Measurements from ENCODE around the gene CTBP2.
"Not testable (repeated sequence)": the region's sequence is repeated elsewhere in the genome, so short reads cannot be mapped to it uniquely, and the experiment has no call there.

Gene CTBP2

GRCh38 chr10:124990671-124991625 lies 169.4 kb downstream of the CTBP2 start:
- DNase-seq = no peak

GRCh38 chr10:124989526-124989925 lies 170.8 kb downstream of the CTBP2 start:
- no peak for DNase-seq

- not testable (repeated sequence) for DNase-seq
Measured at GRCh38 chr10:124988753-124989152, 171.6 kb downstream of the CTBP2 start.

GRCh38 chr10:124987788-124988187 lies 172.6 kb downstream of the CTBP2 start:
- DNase-seq = no peak

DNA sequence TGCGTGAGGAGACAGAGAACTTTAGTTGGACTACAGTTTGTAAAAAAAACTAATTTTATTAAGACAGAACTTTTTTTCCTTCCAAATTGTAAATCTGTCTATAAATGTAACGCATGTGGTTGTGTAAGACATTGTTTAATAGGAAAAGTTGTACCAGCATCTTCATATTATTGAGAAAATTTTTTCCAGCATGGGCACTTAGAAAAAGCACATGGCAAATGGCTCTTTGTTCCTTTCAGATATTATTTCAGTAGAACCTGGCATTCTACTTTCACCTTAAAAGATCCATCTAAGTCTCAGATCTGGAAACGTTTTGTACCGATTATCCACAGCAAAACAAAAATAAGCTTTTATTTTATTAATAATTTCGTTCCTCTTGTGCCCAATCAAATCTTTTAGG lies 175.2 kb downstream of the CTBP2 start:
- no peak for DNase-seq

DNA sequence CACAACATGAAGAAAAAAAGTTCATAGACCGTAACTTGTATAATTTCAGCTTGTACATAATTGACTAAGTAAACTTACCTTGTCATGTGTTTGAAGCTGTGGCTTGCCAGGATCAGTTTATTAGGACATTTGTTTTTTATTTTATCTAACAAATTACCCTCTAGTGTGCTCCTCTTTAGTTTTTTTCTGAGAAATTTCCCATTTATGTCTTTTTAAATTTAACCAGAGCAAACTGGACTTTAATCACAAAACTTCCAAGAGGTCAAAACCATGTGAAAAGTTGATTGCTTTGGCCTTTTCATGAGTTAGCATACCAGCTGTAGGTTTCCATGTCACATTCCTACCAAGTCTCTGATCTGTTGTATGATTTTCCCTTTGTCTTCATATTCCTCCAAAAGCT lies 176.0 kb downstream of the CTBP2 start:
- no peak for DNase-seq

GRCh38 chr10:124983321-124983720 lies 177.0 kb downstream of the CTBP2 start:
- no peak for DNase-seq

DNA sequence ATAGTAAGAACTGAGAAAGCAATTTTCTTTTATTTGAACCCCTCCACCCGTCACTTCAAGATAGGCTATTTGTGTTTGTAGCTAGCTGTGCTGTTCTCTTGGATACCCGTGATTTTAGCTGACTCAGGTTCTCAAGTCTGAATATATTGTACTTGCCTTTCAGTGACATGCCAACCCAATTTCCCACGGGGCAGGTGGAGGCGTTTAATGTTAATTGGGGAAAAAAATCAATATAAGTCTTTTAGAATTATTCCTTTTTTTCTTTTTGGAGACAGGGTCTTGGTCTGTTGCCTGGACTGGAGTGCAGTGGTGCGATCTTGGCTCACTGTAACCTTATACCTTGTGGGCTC lies 182.0 kb downstream of the CTBP2 start:
- DNase-seq = no peak

DNA sequence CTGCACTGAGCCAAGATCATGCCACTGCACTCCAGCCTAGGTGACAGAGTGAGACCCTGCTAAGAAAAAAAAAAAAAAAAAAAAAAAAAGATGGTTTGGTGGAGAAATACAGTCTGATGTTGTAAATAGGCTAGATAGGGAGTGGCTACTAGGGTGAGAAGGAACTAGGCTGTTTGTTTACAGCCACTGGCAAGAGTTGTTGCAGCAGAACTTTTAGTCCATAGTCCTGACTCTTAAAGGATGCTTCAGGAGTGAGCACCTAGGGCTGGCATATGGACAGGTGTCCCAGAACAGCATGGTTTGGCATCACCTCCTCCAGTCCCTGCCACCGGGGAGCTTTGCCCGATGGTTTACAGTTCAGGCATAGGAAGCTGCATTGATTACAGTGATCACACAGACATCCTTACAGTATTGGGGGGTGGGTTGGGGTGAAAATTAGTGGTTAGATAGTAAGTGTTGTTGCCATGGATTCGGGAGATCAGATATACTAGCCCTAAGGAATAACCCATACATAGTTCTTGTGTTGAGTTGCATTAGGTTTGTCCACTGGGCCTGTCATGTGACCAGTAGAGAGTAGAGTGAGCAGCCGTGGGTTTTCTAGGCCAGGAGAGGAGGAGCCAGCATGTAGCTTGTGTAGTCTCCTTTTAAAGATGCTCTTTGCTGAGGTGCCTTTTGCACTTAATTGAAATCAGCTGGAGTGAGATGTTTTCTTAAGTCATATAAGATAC lies 182.6 kb downstream of the CTBP2 start:
- no peak for DNase-seq

DNA sequence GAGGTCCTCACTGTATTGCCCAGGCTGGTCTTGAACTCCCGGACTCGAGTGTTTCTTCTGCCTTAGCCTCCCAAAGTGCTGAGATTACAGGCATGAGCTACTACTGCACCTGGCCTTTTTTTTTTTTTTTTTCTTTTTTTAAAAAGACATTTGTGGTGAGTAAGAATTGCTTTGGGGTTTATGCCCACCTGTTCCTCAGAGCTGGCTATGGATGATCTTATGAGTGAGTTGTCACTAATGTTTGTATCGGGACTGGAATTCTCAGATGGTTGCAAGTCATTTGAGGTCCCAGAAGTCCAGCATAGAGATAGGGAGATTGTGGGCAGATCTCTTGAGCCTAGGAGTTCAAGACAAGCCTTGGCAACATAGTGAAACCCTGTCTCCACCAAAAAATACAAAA lies 183.2 kb downstream of the CTBP2 start:
- no peak for DNase-seq

GRCh38 chr10:124975977-124976514 lies 184.3 kb downstream of the CTBP2 start:
- no peak for DNase-seq

GRCh38 chr10:124974131-124974530 lies 186.2 kb downstream of the CTBP2 start:
- no peak for DNase-seq

DNA sequence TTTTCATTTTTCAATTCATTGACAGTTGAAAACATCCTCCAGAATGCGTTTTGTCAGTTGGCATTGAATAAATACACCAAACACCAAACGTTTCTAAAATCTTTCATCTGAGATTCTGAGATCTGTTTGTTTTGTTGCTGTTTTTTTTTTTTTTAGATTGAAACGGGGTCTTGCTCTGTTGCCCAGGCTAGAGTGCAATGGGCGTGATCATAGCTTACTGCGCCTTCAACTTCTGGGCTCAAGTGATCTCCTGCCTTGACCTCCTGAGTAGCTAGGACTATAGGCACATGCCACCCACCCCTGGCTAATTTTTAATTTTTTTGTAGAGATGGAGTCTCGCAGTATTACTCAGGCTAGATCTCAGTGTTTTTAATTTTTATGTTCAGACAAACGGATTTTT lies 187.7 kb downstream of the CTBP2 start:
- no peak for DNase-seq

DNA sequence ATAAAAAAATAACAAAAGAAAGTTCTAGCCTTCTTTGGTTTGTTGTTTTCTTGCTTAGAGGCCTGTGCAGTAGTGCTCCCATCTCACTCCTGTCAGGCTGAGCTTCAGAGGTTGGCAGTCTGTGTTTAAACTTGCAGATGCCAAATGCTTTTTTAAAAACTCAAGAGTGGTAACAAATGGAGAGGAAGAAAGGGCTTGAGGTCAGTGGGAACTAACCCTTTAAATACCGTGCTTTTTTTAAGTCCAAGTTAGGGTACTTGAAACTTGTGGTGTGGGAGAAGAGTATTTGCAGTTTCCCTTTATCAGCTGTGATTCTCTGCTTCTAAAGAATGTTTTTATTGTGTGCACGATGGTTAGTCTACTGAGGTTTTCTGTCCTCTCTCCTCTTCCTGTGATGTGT lies 189.1 kb downstream of the CTBP2 start:
- no peak for DNase-seq

- no peak for DNase-seq
Measured at GRCh38 chr10:124967255-124967654, 193.1 kb downstream of the CTBP2 start.

GRCh38 chr10:124966008-124966407 lies 194.4 kb downstream of the CTBP2 start:
- no peak for DNase-seq

DNA sequence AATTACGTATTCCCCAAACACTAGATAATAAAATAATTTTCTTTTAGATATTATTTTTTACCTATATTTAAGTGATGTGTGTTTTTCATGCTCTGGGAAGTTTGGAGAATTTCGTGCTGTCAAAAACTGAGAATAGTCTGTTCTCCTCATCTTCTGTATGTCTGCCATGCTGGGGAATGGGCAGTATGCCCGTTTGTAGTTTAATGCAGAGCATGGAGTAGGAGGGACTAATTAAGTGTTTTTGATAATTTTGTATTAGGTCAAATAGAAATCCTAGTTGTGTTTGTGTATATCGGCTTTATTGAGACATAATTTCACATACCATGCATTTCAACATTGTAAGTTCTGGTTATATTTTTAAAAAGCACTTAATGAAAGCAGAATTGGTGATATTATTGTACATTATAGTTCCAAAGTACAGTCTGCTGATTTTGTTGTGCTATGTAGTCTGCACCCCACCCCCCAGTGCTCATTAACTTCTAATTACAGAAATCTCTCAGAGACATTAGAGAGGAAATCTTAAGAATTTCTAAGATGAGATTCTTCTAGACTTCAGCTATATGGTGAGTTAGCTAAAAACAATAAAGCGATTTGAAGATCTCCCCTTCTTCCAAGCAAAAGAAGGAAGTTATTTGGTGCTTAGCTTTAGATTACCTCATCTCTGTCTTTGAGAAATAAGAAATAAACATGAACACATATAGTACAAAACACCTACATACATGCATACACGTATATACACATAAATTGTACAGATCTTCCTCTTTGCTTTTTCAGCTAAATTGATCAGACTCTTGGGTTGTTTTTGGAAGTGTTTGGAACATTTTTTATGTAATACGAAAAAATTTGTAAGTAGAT lies 196.3 kb downstream of the CTBP2 start:
- DNase-seq = no peak

- no peak for DNase-seq
Measured at GRCh38 chr10:124962421-124962820, 197.9 kb downstream of the CTBP2 start.

GRCh38 chr10:124961248-124961570 lies 199.2 kb downstream of the CTBP2 start:
- no peak for DNase-seq

DNA sequence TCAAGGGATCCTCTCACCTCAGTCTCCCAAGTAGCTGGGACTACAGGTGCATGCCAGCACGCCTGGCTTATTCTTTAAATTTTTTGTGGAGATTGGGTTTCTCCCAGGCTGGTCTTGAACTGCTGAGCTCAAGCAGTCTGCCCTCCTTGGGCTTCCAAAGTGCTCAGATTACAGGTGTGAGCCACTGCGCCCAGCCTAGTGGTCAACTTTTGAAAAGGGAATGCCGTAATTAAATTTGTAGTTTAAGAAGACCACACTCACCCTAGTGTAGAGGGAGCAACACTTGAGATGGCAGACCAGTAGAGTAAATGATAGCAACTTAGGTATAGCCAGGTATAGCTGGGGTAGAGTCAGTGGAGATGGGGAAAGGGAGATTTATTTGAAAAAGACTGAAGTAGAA lies 200.8 kb downstream of the CTBP2 start:
- DNase-seq = no peak

DNA sequence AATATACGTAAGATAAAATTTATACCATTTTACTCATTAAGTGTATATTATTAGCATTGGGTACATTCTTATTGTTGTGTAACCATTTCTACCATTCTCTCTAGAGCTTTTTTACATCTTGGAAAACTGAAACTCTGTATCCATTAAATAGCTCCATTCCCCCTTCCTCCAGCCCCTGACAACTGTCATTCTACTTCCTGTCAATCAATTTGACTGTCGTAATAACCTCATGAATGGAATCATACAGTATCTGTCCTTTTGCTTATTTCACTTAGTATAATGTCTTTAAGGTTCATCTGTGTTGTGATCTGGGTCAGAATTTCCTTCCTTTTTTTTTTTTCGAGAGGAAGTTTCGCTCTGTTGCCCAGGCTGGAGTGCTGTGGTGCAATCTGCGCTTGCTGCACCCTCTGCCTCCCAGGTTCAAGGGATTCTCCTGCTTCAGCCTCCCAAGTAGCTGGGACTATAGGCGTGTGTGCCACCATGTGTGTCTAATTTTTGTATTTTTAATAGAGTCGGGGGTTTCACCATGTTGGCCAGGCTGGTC lies 202.9 kb downstream of the CTBP2 start:
- DNase-seq = no peak

DNA sequence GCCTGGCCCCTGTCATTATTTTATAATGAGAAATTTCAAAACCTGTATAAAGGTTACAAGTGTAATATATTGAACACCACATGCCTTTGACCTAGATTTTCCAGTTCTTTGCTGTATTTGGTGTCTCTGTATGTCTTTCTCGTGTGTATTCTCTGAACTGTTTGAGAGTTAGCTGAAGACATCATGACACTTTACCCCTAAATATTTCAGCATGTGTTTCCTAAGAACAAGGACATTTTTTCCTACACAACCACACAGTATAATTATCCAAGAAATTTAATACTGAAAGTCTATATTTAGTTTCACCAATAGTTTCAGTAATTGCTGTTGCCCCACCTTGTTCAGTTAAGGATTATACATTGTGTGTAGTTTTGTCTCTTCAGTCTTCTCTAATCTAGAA lies 203.6 kb downstream of the CTBP2 start:
- no peak for DNase-seq

DNA sequence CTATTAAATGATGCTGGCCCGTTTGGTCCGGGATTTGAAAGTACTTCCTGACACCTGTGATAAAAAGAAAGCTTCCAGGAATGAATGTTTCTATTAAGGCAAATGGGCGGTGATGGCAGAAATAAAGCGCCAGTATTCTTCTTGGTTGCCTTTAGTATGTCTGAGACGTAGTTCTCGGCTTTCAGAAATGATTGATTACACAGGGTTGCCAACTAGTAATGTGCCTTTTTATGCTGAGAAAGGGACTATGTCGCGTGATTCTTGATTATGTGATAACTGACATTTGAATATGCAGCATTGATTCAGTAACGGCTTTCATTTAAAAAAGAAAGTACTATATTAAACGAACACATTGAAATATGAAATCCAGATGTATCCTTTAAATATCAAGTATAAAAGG lies 204.5 kb downstream of the CTBP2 start:
- DNase-seq = no peak

Data from NCI-H748 treated with DMSO at 0.1 percent for 48 hours (cell line).